Activated CD4-positive, alpha-beta T cell treated with anti-CD3 and anti-CD28 coated beads for 48 hours (primary cell): Measurements from ENCODE around the gene SEMA6D.

ENCODE experiments used
- DNase-seq: peaks from one replicate; pipeline ENCODE4 v3.0.0-alpha.2; 2020

SEMA6D gene

DNA sequence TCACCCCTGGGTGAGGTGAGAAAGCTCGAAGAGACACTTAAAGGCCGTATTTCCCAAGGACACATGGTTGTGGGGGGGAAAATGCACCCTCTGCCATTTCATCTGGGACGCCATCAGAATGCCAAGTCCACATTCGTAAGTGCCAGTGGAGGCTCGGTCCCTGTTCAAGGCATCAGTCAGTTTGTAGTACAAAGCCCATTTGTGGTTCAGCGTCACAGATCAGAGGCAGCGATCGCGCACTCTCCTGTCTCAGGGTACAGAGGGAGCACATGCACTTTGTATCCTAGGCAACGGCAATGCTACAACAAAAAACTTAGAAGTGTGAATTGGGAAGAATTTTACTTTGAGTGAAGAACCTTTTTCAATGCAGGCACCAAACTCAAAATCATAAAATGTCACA lies 27.2 kb downstream of the SEMA6D start:
- no peak for DNase-seq

- DNase-seq, result no peak
Measured at GRCh38 chr15:47744973-47745372, 27.7 kb downstream of the SEMA6D start.

GRCh38 chr15:47746516-47746915 lies 29.2 kb downstream of the SEMA6D start:
- DNase-seq, result no peak

DNA sequence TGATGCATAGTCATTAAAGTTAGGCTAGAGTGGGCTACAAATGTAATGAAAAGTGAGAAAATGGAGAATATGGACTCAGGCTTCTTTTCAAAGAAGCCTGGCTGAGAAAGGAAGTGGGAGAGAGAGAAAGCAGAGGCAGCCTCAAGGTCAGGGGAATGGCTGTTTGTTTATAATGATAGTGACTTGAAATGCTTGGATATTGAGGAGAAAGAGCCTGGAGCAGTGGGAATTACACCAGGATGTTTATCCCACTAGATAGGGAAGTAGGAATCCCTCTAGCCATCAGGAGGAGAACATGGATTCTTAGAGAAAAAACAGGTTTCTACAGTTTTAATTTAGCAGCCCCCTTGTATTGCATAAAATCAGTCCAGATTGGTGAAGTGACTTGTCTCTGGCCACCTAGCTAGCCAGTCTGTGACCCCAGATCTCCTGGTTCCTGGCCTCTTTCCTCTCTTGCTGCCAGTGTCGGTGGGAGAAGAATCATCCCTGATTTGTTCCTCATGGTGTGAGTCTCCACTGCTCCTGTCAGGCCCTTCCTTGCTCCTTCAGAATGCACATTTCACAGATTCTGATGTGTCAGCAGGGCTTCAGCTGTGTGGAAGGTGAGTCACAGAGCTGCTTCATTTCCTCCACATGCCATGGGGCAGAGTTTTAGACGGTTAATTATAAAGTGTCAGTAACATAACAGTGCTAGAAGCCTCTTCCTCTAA lies 32.9 kb downstream of the SEMA6D start:
- DNase-seq, result no peak

GRCh38 chr15:47750740-47751262 lies 33.5 kb downstream of the SEMA6D start:
- DNase-seq, result no peak

DNA sequence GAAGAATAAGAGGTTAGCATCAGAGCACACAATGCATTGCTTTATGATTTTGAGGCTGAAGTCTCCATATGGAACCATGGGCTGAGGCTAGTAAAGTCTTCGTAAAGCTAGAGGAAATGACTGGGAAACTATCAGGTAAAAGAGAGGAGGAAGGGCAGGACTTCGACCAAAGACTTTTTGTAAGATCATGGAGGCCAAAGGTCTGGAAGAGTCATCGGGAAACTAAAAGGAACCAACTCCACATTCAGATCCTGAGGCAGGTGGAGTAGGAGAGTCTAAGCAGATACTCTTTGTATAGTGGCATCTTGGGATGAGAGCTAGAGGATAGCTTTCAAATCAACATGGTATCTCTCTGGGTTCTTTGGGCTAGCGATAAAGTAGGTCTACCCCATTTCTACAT lies 36.3 kb downstream of the SEMA6D start:
- no peak for DNase-seq

- no peak for DNase-seq
Measured at GRCh38 chr15:47754312-47754711, 37.0 kb downstream of the SEMA6D start.

- no peak for DNase-seq
Measured at GRCh38 chr15:47755941-47756340, 38.6 kb downstream of the SEMA6D start.

- DNase-seq, result no peak
Measured at GRCh38 chr15:47756872-47757271, 39.6 kb downstream of the SEMA6D start.

DNA sequence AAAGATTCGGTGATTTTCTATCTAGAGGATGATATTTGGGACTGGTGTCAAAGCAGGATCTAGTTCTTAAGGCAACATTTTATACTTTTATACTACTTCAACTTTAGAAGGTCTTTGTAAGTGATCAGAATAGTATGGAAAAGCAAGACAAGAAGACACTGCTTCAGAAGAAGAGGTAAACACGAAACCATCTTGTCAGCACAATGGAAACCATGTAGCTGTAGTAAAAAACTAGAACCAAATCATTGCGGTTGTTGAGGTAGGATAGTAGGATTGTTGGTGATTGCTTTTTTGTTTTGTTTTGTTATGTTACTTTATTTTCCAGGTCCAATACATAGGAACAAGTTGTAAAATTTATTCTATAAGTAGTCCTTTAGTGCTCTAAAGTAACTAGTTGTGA lies 40.0 kb downstream of the SEMA6D start:
- no peak for DNase-seq

GRCh38 chr15:47762621-47763020 lies 45.3 kb downstream of the SEMA6D start:
- DNase-seq, result no peak

- DNase-seq, result no peak
Measured at GRCh38 chr15:47764666-47765065, 47.4 kb downstream of the SEMA6D start.

DNA sequence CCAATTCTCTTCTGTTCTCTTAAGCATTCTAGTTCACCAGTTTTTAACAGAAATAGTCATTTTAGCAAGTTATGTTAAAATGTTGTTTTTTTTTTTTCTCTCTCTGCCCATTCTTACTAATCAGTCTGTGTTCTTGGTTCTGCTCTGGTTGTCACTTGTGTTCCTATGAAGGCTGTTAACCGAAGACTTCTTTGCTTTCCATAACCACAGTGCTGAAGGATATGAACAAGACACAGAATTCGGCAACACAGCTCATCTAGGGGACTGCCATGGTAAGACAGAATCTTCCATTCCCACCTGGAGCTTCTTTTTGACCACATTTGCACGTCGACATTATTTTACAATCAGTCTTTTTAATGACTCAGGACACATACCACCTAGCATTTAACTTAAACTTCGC lies 49.1 kb downstream of the SEMA6D start:
- no peak for DNase-seq

GRCh38 chr15:47767035-47767434 lies 49.7 kb downstream of the SEMA6D start:
- no peak for DNase-seq

DNA sequence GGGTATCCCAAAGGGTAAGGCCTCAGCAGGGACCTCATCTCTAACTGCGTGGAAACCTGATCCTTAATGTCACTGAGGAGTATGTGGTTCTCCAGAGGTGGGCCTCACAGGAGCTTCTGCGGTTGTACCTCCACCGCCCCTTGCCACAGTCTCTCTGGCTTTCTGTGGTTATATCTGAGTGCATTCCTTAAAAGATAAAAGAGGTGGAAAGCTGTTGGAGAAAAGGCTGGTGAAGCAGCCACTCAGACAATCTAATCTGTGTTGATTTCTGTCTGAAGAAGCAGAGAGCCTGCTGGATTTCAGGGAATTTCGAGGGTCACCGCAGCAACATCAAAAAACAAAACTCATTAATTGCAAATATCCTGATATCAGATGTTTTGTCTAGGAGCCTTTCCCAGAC lies 51.4 kb downstream of the SEMA6D start:
- DNase-seq, result no peak

DNA sequence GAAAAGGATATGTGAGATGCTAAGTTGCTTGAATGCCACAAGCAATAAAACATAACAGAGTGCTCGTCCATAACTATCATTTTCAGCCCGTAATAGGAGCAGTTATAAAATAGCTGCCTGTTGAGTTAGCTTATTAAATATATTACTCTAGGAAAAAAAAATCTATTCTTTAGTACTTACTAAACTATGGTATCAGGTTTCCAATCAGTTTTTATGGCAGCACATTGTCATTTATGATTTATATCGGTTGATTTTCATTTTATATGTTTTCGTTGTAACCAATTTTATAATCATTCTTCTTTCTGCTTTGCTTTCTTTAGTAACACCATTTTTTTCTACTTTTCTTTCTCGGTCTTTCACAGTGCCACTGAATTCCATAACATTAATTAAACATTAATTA lies 51.9 kb downstream of the SEMA6D start:
- no peak for DNase-seq

DNA sequence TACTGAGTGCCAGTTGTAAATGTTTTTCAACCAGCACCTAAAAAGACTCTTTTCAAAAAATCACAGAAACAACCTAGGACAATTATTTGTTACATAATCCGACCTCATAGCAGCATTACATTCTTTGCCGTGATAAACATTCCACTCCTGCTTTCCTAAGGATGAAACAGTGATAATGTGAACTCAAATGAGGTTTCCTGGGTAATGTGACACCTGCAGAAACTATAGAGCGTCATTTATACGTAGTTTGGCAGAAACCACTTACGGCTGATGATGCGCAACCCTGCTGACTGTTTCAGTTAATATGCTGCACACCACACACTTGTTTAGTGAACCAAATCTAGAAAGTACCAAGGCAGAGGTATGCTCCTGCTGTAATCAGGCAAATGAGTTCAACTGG lies 55.8 kb downstream of the SEMA6D start:
- no peak for DNase-seq

DNA sequence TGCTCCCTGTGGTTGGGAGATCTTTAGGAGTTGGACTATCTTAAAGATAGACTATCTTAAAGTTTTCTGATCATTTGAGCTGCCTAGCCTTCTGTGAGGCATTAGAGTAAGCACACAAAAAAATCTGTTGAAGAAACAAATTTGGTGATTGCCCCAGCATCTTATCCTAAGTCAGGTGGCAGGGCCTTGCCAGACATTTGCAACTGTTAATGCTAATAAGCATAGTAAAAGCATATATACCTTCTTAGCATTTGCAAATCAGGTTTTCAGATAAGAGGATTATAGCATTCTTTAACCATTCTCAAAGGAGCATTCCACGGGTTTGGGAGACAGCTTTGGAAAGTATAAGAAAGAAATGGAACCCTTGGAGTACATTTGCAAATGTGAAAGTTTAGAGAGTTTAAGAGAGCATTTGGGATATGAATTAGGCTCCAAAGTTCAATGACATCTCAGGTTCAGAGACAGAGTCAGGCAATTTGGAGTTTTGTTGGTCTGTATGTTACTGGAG lies 61.0 kb downstream of the SEMA6D start:
- DNase-seq, result no peak

GRCh38 chr15:47780971-47781370 lies 63.7 kb downstream of the SEMA6D start:
- DNase-seq, result no peak

DNA sequence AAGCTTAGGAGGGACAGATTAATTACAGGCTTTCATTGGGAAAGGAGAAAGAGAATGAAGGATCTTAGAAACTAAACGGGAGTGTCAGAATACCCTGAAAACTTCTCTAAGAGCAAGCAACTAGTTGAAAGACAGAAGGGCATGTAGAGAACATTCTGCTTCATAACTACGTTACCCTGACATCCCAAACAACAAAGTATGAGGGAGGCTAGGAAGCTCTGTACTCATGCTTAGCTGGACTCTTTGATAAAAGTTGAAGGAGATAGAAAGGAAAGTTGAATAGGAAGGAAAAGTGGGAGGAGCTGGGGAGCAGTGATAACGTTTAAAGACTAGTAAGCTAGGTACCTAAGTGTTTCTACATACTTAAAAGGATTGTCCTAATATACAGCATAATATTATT lies 64.2 kb downstream of the SEMA6D start:
- no peak for DNase-seq

GRCh38 chr15:47784820-47785219 lies 67.5 kb downstream of the SEMA6D start:
- DNase-seq, result no peak

DNA sequence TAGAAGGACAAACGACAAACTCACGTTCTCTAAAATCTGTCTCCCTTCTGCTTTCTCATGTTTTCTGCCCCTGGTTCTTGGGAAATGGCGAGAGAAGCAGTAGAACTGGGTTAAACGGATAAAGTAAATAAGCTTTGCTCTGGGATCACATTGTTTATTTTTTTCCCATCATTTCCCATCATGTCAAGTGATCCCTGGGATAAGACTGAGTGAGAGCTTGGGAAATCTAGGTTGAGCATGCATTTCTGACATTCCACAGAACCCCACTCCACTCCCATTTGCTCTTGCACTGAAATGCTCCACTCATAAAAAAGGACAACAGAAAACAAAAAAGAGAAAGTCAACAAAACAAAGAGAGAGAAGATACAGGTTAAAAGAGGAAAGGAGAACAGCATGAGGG lies 69.1 kb downstream of the SEMA6D start:
- no peak for DNase-seq

- no peak for DNase-seq
Measured at GRCh38 chr15:47787875-47788274, 70.6 kb downstream of the SEMA6D start.

GRCh38 chr15:47788685-47789084 lies 71.4 kb downstream of the SEMA6D start:
- DNase-seq, result no peak

DNA sequence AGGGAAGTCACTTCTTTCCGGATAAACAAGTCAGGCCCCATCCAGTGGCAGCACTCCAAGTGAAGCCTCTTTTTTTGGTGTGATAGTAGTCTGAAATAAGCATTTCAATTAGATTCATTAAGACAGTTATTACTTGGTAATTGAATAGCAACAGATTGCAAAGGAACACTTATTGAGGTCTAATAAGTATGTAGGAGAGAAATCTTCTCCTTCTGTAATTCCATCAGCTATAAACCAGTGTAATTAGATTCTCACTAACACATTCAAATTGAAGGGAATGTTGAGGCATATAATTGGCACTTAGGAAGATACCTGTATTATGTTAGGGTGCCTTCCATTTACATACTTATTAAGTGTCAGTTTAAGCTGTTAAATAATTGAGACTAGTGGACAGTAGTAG lies 73.9 kb downstream of the SEMA6D start:
- no peak for DNase-seq
